GM18861 (cell line): ENCODE results near the gene RPTOR.
"Not testable (repeated sequence)": the region's sequence is repeated elsewhere in the genome, so short reads cannot be mapped to it uniquely, and the experiment has no call there.

ENCODE experiments used
- ATAC-seq: cut with Tn5 transposase; IDR thresholded peaks from one replicate; pipeline ENCODE4 v1.9.1; 2021; ENCODE audit not compliant: unreplicated experiment

The RPTOR gene

GRCh38 chr17:80792373-80792781, 247.7 kb downstream of the RPTOR start:
- no peak for ATAC-seq

GRCh38 chr17:80793421-80793820, 248.8 kb downstream of the RPTOR start:
- no peak for ATAC-seq

- no peak for ATAC-seq
These were observed 249.2 kb downstream of the RPTOR start for GRCh38 chr17:80793851-80794267.

GRCh38 chr17:80794281-80795089, 249.8 kb downstream of the RPTOR start:
- no peak for ATAC-seq

GRCh38 chr17:80795090-80795580, 250.5 kb downstream of the RPTOR start:
- no peak for ATAC-seq

GRCh38 chr17:80795754-80796153, 251.1 kb downstream of the RPTOR start:
- ATAC-seq, result no peak

GRCh38 chr17:80796430-80796861, 251.8 kb downstream of the RPTOR start:
- ATAC-seq, result no peak

GRCh38 chr17:80797222-80797621, 252.6 kb downstream of the RPTOR start:
- not testable (repeated sequence) for ATAC-seq

- ATAC-seq, result no peak
These were observed 253.3 kb downstream of the RPTOR start for GRCh38 chr17:80797741-80798594.

GRCh38 chr17:80798595-80799537, 254.2 kb downstream of the RPTOR start:
- no peak for ATAC-seq

GRCh38 chr17:80799538-80800480, 255.2 kb downstream of the RPTOR start:
- no peak for ATAC-seq

- ATAC-seq, result no peak
These were observed 256.1 kb downstream of the RPTOR start for GRCh38 chr17:80800481-80801391.

- ATAC-seq, result no peak
These were observed 258.2 kb downstream of the RPTOR start for GRCh38 chr17:80802626-80803450.

- ATAC-seq, result no peak
These were observed 259.1 kb downstream of the RPTOR start for GRCh38 chr17:80803451-80804428.

GRCh38 chr17:80804466-80804865, 259.8 kb downstream of the RPTOR start:
- no peak for ATAC-seq

- no peak for ATAC-seq
These were observed 260.6 kb downstream of the RPTOR start for GRCh38 chr17:80805032-80805751.
